Stomach (tissue), 19 donors: ENCODE results near the gene PDE4DIP. TPM values are rescaled to one million over a fixed set of nuclear protein-coding genes. Genes with fewer than 3 reads are reported as not detected.
"Not testable (repeated sequence)": the region's sequence is repeated elsewhere in the genome, so short reads cannot be mapped to it uniquely, and the experiment has no call there.

Source experiments
- DNase-seq, 2 donors: peaks; one replicate each; pipeline versions ENCODE4 v3.0.0 to v3.0.0-alpha.2; 2013 to 2019
- H3K27ac ChIP-seq, 5 donors: fragments of 200-600 bp in 4 of 5; sonication (generic) in 4 of 5; one replicate each; pipeline ENCODE4 v1.5.1; 2013 to 2019; ENCODE audit warnings: mild to moderate bottlenecking in 1 of 5, moderate library complexity in 1 of 5
- H3K27me3 ChIP-seq, 3 donors: fragments of 200-600 bp; sonication (generic); one replicate each; pipeline ENCODE4 v1.5.1; 2017 to 2019; ENCODE audit warnings: mixed run types in 1 of 3
- H3K36me3 ChIP-seq, 4 donors: fragments of 200-600 bp; sonication (generic); 1 replicate in 3 of 4; 2 replicates in 1 of 4; pipeline ENCODE4 v1.5.1; 2016 to 2019
- H3K4me1 ChIP-seq, 4 donors: fragments of 200-600 bp; sonication (generic); one replicate each; pipeline ENCODE4 v1.5.1; 2016 to 2019
- H3K4me3 ChIP-seq, 4 donors: fragments of 200-600 bp; sonication (generic) in 3 of 4; one replicate each; pipeline ENCODE4 v1.5.1; 2016 to 2019; ENCODE audit warnings: mild to moderate bottlenecking in 1 of 4
- H3K9me3 ChIP-seq, 4 donors: fragments of 200-600 bp; sonication (generic); one replicate each; pipeline ENCODE4 v1.5.1; 2016 to 2019
- WGBS, 5 donors: extraction: QIAGEN DNeasy Blood & Tissue Kit in 3 of 5; methylation state at CpG; one replicate each; pipeline versions ENCODE4 v1.1.5 to v1.1.7; 2013 to 2018; 5-methylcytosine and 5-hydroxymethylcytosine counted together
- intact Hi-C: fragments of 100-400 bp; cut with DNase I; formaldehyde crosslinking; loops from one replicate; pipeline ENCODE4 v1.15.1; 2023; ENCODE audit warnings: low total_unique reads
- long read RNA-seq, 10 donors: transcript quantifications; one replicate each; lab custom pipeline, GENCODE V29; 2026
- polyA plus RNA-seq, 3 donors: library from polyadenylated mRNA; stranded (reverse); fragments of 200-250 nt; gene quantifications; one replicate each; pipeline ENCODE4 v1.2.3, GENCODE V29; 2013
- total RNA-seq, 5 donors: library from RNA; depleted of rRNA; stranded (reverse); fragments of >200 nt; gene quantifications; one replicate each; pipeline versions ENCODE4 v1.1.0 to v1.2.3, GENCODE V29; 2014 to 2016
- donor health status: healthy with polysubstance abuse.
- donor health status: Bipolar disorder and iron deficiency.
- donor health status: healthy.

Gene PDE4DIP
- total RNA-seq, result 100 to 1,000 TPM in 3 of 5 donors, 10 to 100 TPM in 2; 43.0 to 210 (median 101) TPM
- 10 to 100 TPM; 16.5 to 23.7 (median 17.6) TPM for polyA plus RNA-seq
- long read RNA-seq, donor 1, partial matches to known transcripts, result 0 of 2 reads
- long read RNA-seq, donor 1, other reads (novel, unspliced or antisense), result 0 of 2 reads
- long read RNA-seq, donor 2, partial matches to known transcripts, result 0 of 1 reads
- long read RNA-seq, donor 2, other reads (novel, unspliced or antisense), result 0 of 1 reads
- long read RNA-seq, donor 3, full-length matches to known transcripts, result 1 of 1 reads
- long read RNA-seq, donor 3, partial matches to known transcripts, result 0 of 1 reads
- long read RNA-seq, donor 3, other reads (novel, unspliced or antisense), result 0 of 1 reads
- long read RNA-seq, donor 4, result 0 reads
- long read RNA-seq, donor 5, full-length matches to known transcripts, result 3 of 3 reads
- long read RNA-seq, donor 5, partial matches to known transcripts, result 0 of 3 reads
- long read RNA-seq, donor 5, other reads (novel, unspliced or antisense), result 0 of 3 reads
- long read RNA-seq, donor 6, result 0 reads
- long read RNA-seq, donor 7, partial matches to known transcripts, result 0 of 1 reads
- long read RNA-seq, donor 7, other reads (novel, unspliced or antisense), result 0 of 1 reads
- long read RNA-seq, donor 8, result 0 reads
- long read RNA-seq, donor 9, partial matches to known transcripts, result 5 of 5 reads
- long read RNA-seq, donor 9, other reads (novel, unspliced or antisense), result 0 of 5 reads
- long read RNA-seq, donor 10, partial matches to known transcripts, result 0 of 1 reads
- long read RNA-seq, donor 10, other reads (novel, unspliced or antisense), result 0 of 1 reads

DNA sequence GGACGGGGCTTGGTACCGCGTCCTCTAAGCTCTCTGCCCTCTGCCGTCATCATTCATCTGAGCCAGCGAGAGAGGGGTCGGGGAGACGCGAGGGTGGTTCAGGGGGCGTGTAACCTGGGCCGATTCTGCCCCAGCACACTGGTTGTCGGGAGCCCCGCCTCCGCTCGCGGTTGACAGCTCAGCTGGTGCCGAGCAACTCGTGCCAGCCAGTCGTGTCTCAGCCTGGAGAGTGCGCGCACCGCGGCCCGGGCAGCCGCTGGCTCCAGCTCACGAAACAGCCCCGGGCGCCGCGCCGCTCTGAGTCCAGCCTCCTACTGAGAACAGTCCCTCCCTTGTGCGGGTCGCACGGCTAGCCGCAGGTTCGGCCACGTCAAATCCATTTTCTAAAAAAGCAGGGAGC, at the start of gene PDE4DIP:
Gene PDE4DIP, plus strand, starts transcription at position 209 of the 400 bp plus-strand sequence. CDS start 347 bp downstream, outside the sequence.
- H3K4me3 ChIP-seq, H3K9me3 ChIP-seq, intact Hi-C loops, H3K4me1 ChIP-seq, H3K27me3 ChIP-seq, H3K36me3 ChIP-seq, H3K27ac ChIP-seq, DNase-seq: not testable (repeated sequence)
- WGBS, 5 donors, result 0 to 1% (median 0%) methylated on average over 5 to 13 of the region's 36 CpGs; no CpG with 5 or more reads in 2 of the 5 donors

DNA sequence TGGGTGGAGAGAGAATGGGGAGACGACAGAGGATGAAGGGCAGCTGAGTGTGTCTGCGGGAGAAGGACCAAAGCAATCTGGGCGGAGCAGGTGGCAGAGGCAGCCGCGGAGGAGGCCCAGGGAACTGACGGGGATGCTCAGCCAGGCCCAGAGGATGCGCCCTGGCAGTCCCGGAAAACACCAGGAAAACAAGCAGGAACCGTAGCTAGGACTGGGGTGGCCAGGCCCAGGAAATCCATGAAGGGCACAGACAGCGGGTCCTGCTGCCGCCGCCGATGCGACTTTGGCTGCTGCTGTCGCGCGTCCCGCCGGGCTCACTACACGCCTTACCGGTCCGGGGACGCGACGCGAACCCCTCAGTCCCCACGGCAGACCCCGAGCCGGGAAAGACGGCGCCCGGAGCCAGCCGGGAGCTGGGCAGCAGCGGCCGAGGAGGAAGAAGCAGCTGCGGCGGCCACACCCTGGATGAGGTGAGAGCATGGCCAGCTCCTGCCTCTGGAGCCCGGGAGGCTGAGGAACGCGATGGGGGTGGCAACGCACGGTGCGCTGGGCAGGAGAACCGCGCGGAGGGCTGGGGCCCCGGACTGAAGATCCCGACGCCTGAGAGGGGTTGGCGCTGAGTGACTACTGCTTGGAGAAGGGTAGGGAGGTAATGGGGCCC, 35.8 kb upstream of the PDE4DIP start:
- H3K4me1 ChIP-seq, H3K36me3 ChIP-seq, DNase-seq, intact Hi-C loops, H3K27me3 ChIP-seq, H3K9me3 ChIP-seq, H3K4me3 ChIP-seq, H3K27ac ChIP-seq: not testable (repeated sequence)
- no CpG with 5 or more reads among the region's 50 CpGs for WGBS, 5 donors

DNA sequence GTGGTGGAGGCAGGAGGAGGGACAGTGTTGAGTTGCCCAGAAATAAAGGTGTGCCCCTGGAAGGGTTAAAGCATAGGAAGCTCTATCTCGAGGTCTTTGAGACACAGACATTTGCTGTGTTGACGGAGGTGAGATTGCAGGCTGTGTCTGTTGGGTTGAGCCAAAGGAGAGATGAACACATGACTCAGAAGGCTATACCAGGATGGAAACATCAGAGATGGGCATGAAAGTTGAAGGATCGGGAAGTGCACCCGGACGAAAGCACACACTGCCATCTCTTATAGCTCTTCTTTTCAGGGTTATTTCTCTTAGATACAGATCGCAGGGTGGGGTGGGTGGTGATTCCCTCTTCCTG, 35.3 kb upstream of the PDE4DIP start:
- H3K9me3 ChIP-seq, H3K4me1 ChIP-seq, H3K27me3 ChIP-seq, DNase-seq, H3K27ac ChIP-seq, H3K4me3 ChIP-seq, H3K36me3 ChIP-seq, intact Hi-C loops: not testable (repeated sequence)
- WGBS, 5 donors, result no CpG with 5 or more reads among the region's 6 CpGs

DNA sequence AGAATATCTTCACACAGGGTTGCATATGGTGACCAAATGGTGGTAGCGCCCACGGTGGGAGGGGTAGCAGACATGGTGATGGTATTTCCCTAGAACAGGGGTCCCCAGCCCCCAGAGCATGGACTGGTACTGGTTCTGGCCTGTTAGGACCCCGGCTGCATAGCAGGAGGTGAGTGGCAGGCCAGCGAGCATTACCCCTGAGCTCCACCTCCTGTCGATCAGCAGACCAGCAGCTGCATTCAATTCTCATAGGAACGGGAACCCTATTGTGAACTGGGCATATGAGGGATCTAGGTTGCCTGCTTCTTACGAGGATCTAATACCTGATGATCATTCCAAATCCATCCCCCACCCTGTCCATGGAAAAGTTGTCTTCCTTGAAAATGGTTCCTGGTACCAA, 22.0 kb upstream of the PDE4DIP start:
- intact Hi-C loops, H3K36me3 ChIP-seq, DNase-seq, H3K27me3 ChIP-seq, H3K4me3 ChIP-seq, H3K9me3 ChIP-seq, H3K4me1 ChIP-seq, H3K27ac ChIP-seq: not testable (repeated sequence)
- WGBS, 5 donors, result 69 to 94% (median 74%) methylated on average over 1 to 2 of the region's 7 CpGs

DNA sequence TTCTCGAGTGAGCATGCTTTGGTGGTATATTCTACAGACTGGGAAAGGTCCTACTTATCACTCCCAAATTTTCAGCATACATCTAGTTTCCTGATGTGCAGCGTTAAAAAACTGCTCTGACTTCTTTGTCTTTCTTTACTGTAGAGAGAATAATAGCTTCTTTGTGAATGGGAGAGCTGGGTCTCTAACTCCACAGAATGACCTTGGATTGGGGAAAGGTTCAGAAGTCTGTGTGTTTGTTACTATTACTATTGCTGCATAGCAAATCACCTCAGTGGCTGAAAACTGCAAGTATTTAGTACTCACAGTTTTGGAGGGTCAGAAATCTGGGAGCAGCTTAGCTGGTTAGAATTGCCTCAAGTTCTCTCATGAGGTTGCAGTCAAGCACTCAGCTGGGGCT, 20.4 kb upstream of the PDE4DIP start:
- 55 to 67% methylated on average over 1 of the region's 2 CpGs; no CpG with 5 or more reads in 3 of the 5 donors for WGBS, 5 donors
- H3K27me3 ChIP-seq, H3K36me3 ChIP-seq, H3K9me3 ChIP-seq, H3K4me3 ChIP-seq, intact Hi-C loops, DNase-seq, H3K27ac ChIP-seq, H3K4me1 ChIP-seq: not testable (repeated sequence)

DNA sequence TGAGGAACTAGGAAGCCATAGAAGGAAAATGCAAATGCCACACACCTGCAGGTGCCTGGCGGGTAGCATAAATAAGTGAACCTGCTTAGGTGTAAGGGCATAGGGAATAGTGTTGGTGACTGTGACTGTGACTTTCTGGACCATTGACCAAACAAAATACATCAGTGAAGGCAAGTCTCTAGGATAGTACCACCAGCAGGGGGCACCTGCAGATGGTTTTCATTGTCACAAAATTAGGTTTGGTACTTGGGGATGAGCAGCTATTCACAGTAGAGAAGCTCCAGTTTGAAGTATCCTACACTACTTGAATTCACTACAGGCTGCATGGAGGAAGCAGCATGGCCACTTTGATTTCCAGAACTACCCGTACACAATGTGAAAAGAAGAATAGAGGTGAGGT, 19.2 kb upstream of the PDE4DIP start:
- intact Hi-C loops, H3K4me1 ChIP-seq, H3K27ac ChIP-seq, H3K36me3 ChIP-seq, H3K9me3 ChIP-seq, DNase-seq, H3K4me3 ChIP-seq, H3K27me3 ChIP-seq: not testable (repeated sequence)
- no CpG with 5 or more reads among the region's 2 CpGs for WGBS, 5 donors

DNA sequence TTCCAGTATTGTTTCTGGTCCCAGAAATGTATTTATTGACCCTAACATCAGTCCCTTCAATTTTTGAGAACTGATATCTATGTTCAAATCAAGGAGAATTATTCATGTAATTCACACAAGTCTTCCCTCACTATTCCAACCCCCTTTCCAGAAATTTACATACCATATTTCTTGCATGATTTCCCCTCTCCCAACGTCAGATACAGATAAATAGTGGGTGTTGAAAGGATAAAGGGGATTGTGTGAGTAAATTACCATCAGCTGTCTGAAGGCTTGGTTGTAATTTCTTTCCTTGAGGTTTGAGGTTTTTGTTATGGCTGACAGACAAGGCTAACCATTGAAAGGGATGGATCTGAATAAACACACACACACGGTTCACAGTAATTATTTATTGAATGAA, 15.7 kb upstream of the PDE4DIP start:
- H3K4me1 ChIP-seq, H3K36me3 ChIP-seq, H3K27me3 ChIP-seq, H3K27ac ChIP-seq, H3K4me3 ChIP-seq, intact Hi-C loops, H3K9me3 ChIP-seq, DNase-seq: not testable (repeated sequence)
- WGBS, 5 donors, result 29 to 41% (median 33%) methylated on average over 1 of the region's 2 CpGs

DNA sequence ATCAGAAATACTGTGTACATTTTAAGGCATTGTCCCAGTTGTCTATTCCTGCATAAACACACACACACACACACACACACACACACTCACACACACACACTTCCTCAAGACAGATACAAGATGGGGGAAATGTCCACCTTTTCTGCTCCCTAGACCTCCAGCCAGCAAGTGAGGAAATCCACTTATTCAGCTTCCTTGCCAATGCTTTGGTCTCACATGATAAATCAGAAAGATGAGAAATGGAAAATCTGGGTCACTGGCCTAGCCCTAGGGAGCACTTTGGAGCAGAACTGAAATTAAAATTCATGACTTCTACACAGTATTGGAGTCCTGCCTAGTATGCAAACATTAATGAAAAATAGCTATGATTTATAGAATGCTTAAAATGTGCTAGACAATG, 15.3 kb upstream of the PDE4DIP start:
- H3K4me3 ChIP-seq, H3K36me3 ChIP-seq, DNase-seq, H3K9me3 ChIP-seq, H3K4me1 ChIP-seq, H3K27ac ChIP-seq, H3K27me3 ChIP-seq, intact Hi-C loops: not testable (repeated sequence)

DNA sequence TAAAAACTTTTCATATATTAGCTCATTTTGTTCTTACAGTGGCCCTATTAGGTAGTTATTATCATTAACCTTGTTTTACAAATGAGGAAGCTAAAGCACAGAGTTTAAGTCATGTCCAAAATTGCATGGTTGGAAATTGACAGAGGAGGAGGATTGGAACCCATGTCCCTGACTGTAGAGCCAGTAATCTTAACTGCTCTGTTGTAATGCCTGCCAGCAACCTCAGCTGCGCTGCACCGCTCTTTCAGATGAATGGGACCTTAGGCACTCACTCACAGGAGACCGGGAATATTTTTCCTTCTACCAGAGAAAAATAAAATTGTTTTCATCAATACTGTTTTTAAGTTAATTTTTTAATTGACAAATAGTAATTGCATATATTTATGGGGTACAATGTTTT, 14.9 kb upstream of the PDE4DIP start:
- H3K4me1 ChIP-seq, H3K36me3 ChIP-seq, DNase-seq, H3K4me3 ChIP-seq, H3K9me3 ChIP-seq, intact Hi-C loops, H3K27ac ChIP-seq, H3K27me3 ChIP-seq: not testable (repeated sequence)
- WGBS, 5 donors, result no CpG with 5 or more reads among the region's 3 CpGs

DNA sequence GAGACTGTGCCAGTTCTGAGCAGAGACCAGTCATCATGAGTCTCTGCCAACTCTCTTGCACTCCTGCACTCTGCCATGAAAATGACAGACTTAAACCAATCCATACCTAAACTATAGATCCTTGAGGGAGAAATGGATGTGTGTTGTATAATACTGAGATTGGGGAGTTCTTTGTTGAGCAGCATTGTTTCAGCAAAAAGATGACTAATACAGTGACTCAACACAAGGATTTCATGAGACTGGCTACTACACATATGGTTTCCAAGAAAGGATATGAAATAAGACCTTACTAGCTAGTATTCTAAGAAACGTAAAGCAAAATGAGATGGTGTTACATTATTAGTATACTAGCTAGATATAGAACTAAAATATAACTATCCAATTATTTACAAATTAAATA, 3.0 kb upstream of the PDE4DIP start:
- H3K4me3 ChIP-seq, intact Hi-C loops, H3K27ac ChIP-seq, H3K9me3 ChIP-seq, H3K4me1 ChIP-seq, H3K27me3 ChIP-seq, DNase-seq, H3K36me3 ChIP-seq: not testable (repeated sequence)
- WGBS, 5 donors, result 85% methylated on average over 1 of the region's 1 CpG; no CpG with 5 or more reads in 4 of the 5 donors

DNA sequence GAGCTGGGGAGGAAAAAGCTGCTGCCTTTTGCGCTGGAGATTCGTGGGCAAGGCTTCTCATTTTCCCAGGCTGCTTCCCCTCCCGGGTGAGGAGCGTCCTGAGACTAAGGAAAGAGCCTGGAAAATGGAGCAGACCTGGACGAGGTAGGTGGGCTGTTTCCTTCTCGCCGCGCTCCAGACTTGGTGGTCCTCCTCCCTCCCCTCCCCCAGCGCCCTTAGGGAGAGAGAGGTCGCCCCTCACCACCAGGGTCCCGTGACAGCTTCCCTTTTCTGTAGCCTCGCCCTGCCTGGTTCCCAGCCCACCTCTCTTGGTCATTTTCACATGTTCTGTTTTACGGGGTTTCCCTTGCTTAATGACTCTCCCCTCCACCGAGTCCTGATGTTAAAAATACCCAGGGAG, 423 bp downstream of the PDE4DIP start:
- H3K9me3 ChIP-seq, H3K27ac ChIP-seq, H3K36me3 ChIP-seq, intact Hi-C loops, DNase-seq, H3K4me1 ChIP-seq, H3K4me3 ChIP-seq, H3K27me3 ChIP-seq: not testable (repeated sequence)
- WGBS, 5 donors, result no CpG with 5 or more reads among the region's 14 CpGs

DNA sequence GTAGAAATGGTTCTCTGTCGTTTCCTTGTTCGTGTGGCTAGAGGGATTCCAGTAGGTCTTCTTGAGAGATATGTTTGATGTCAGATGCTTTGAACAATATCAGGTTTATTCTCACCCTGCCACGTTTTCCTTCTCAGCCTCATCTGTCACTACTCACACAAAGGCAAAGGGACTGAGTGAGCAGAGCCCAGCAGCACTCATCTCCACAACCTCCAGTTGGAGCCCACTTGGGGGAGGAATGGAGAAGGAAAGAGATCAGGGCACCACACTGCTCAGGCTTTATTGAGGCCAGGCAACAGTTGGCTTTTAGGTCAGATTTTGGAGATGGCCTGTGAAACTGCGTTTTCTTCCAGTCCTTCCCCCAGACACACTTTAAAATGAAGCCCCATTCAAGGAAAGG, 840 bp downstream of the PDE4DIP start:
- H3K4me1 ChIP-seq, H3K27ac ChIP-seq, H3K4me3 ChIP-seq, DNase-seq, H3K36me3 ChIP-seq, H3K27me3 ChIP-seq, intact Hi-C loops, H3K9me3 ChIP-seq: not testable (repeated sequence)
- WGBS, 5 donors, result no CpG with 5 or more reads among the region's 4 CpGs
